Measurements from ENCODE around the gene NME3. TPM values are rescaled to one million over a fixed set of nuclear protein-coding genes. Genes with fewer than 3 reads are reported as not detected.

NME3 gene
- total RNA-seq, 1 experiment from 2014 or later, result 66.9 TPM

GRCh38 chr16:1762879-1763520 is 8.3 kb downstream of the NME3 start:
- H3K4me1 ChIP-seq (ENCODE audit: insufficient read depth, low read length), result no peaks in the 10 kb centered on the region
- H2AFZ ChIP-seq (ENCODE audit: low read length), result no peak overlapping the region
- no peak overlapping the region for H3K4me2 ChIP-seq (ENCODE audit: low read length)
- H4K20me1 ChIP-seq (ENCODE audit: low read length), result no peaks in the 10 kb centered on the region
- no peaks in the 10 kb centered on the region for H3K36me3 ChIP-seq (ENCODE audit: low read depth, low read length)
- TF ChIP-seq EZH2 (IDR thresholded peaks at IDR 0.05; ENCODE audit: low read length, unreplicated experiment), result no peak
- no peak for TF ChIP-seq CTCF (conservative IDR thresholded peaks at IDR 0.05; ENCODE audit: low read depth, low read length)
- no peak for TF ChIP-seq EZH2phosphoT487 (IDR thresholded peaks at IDR 0.05; ENCODE audit: borderline replicate concordance, low read length)
- ChIA-PET CTCF (no interaction called here), POLR2A (ENCODE audit: unreplicated experiment) (no interaction called here)
- H3K79me2 ChIP-seq (ENCODE audit: low read length), result no peaks in the 10 kb centered on the region
- no peak overlapping the region for H3K4me3 ChIP-seq (ENCODE audit: low read length)
- intact Hi-C loops (cut with micrococcal nuclease), result no loop called here
- no peaks in the 10 kb centered on the region for H3K9me2 ChIP-seq (replicated peaks; ENCODE audit: low read length)
- no peak for ATAC-seq
- DNase-seq, result no peak
- H3K27me3 ChIP-seq (ENCODE audit: low read length), result no peaks in the 10 kb centered on the region
- H3K9me3 ChIP-seq (ENCODE audit: low read length), result no peaks in the 10 kb centered on the region
- H3F3A ChIP-seq (ENCODE audit: low read length, unreplicated experiment), result no peaks in the 10 kb centered on the region
- H3K9ac ChIP-seq (ENCODE audit: low read length), result no peak overlapping the region
- no peak overlapping the region for H3K27ac ChIP-seq (ENCODE audit: low read length)
- no TSS peak for BruUV-seq (replicated peaks)

GRCh38 chr16:1762196-1762878 is 9.0 kb downstream of the NME3 start:
- Histone ChIP-seq H3K4me1 (ENCODE audit: insufficient read depth, low read length) (no peaks in the 10 kb centered on the region), H3K9me3 (ENCODE audit: low read length) (no peaks in the 10 kb centered on the region), H3K27ac (ENCODE audit: low read length) (no peak overlapping the region), H3K4me3 (ENCODE audit: low read length) (no peak overlapping the region), H3F3A (ENCODE audit: low read length, unreplicated experiment) (no peaks in the 10 kb centered on the region), H3K36me3 (ENCODE audit: low read depth, low read length) (no peaks in the 10 kb centered on the region), H3K9ac (ENCODE audit: low read length) (no peak overlapping the region), H3K27me3 (ENCODE audit: low read length) (no peaks in the 10 kb centered on the region), H3K79me2 (ENCODE audit: low read length) (no peaks in the 10 kb centered on the region), H3K9me2 (replicated peaks; ENCODE audit: low read length) (no peaks in the 10 kb centered on the region), H4K20me1 (ENCODE audit: low read length) (no peaks in the 10 kb centered on the region), H2AFZ (ENCODE audit: low read length) (no peak overlapping the region), H3K4me2 (ENCODE audit: low read length) (no peak overlapping the region)
- ATAC-seq, result no peak
- TF ChIP-seq EZH2phosphoT487 (IDR thresholded peaks at IDR 0.05; ENCODE audit: borderline replicate concordance, low read length), result no peak
- no peak for TF ChIP-seq CTCF (conservative IDR thresholded peaks at IDR 0.05; ENCODE audit: low read depth, low read length)
- TF ChIP-seq EZH2 (IDR thresholded peaks at IDR 0.05; ENCODE audit: low read length, unreplicated experiment), result no peak
- ChIA-PET POLR2A (ENCODE audit: unreplicated experiment) (no interaction called here), CTCF (no interaction called here)
- DNase-seq, result no peak
- BruUV-seq (replicated peaks), result no TSS peak
- intact Hi-C loops (cut with micrococcal nuclease), result no loop called here

GRCh38 chr16:1761751-1762150 is 9.6 kb downstream of the NME3 start:
- Histone ChIP-seq H3K27ac (ENCODE audit: low read length) (no peak overlapping the region), H4K20me1 (ENCODE audit: low read length) (no peaks in the 10 kb centered on the region), H3K79me2 (ENCODE audit: low read length) (no peaks in the 10 kb centered on the region), H3F3A (ENCODE audit: low read length, unreplicated experiment) (no peaks in the 10 kb centered on the region), H3K9ac (ENCODE audit: low read length) (no peak overlapping the region), H3K4me2 (ENCODE audit: low read length) (no peak overlapping the region), H3K27me3 (ENCODE audit: low read length) (no peaks in the 10 kb centered on the region), H3K9me2 (replicated peaks; ENCODE audit: low read length) (no peaks in the 10 kb centered on the region), H3K36me3 (ENCODE audit: low read depth, low read length) (no peaks in the 10 kb centered on the region), H2AFZ (ENCODE audit: low read length) (no peak overlapping the region), H3K4me1 (ENCODE audit: insufficient read depth, low read length) (no peaks in the 10 kb centered on the region), H3K4me3 (ENCODE audit: low read length) (no peak overlapping the region), H3K9me3 (ENCODE audit: low read length) (no peaks in the 10 kb centered on the region)
- TF ChIP-seq CTCF (conservative IDR thresholded peaks at IDR 0.05; ENCODE audit: low read depth, low read length) (no peak), EZH2phosphoT487 (IDR thresholded peaks at IDR 0.05; ENCODE audit: borderline replicate concordance, low read length) (no peak), EZH2 (IDR thresholded peaks at IDR 0.05; ENCODE audit: low read length, unreplicated experiment) (no peak)
- ATAC-seq (no peak), DNase-seq (no peak)
- ChIA-PET POLR2A (ENCODE audit: unreplicated experiment) (no interaction called here), CTCF (no interaction called here)
- intact Hi-C loops (cut with micrococcal nuclease), result no loop called here
- BruUV-seq (replicated peaks), result no TSS peak
